GM21390 (cell line): Measurements from ENCODE around the gene ZNF528.
A peak's percentile ranks its signal among the peaks of the same experiment; 100 is the strongest.

Source experiments
- ATAC-seq: cut with Tn5 transposase; IDR thresholded peaks from one replicate; pipeline ENCODE4 v1.9.1; 2021; ENCODE audit not compliant: unreplicated experiment

Gene ZNF528

DNA sequence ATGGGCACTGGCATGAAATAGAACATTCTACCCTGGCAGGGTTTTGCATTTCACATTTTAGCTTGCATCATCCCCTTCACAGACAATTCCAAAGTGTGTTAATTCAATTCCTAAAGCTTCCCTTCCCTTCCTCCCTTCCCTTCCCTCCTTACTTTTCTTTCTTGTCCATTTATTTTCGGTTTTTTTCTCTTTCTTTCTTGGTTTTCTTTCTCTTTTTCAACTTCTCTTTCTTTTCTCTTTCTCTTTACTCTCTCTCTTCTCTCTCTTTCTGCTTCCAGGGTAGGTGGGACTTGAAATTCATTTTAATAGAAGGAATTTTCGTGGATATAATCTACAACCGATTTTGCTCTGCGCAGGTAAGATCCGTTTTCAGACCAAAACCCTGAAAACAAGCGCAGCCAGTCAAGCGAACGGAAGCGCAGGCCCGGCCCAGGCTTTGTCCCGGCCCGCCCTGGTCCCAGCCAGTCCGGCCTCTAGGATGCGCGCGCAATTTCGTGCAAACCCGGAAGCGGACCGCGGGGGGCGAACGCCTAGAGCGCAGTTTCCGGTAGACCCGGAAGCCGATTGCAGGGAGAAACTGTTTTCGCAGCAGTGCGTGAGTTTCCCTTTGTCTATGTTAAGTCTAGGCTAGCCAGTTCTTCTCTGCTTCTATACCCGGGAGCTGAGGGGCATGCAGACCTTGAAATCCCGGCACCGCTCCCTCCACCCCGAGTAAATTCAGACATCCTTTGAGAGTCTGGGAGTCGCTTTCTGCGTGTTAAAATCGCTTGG, at the start of gene ZNF528:
TSS of gene ZNF528 (plus strand) at position 540 of the 771 bp plus-strand sequence. CDS start 4,165 bp downstream, outside the sequence.
- ATAC-seq, result peak; percentile 87

DNA sequence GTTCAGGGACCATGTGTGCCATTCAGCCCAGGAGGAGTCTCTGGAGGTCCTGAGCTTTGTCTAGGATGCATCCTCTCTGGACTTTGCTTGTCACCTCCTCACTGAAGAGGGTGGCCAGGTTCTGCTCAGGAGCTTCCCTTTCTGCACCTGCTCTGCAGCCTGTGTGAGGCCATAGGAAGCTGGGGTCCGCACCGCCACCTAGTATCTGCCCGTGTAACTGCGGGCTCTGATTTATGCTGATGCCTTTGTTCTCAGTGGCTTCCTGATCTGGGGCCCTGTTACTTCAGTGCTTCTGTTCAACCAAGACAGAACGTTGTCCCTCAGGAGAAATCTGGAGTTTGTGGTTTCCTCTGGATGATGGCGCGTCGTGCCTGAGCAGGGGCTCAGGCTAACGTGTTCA, 46.1 kb upstream of the ZNF528 start:
- no peak for ATAC-seq

DNA sequence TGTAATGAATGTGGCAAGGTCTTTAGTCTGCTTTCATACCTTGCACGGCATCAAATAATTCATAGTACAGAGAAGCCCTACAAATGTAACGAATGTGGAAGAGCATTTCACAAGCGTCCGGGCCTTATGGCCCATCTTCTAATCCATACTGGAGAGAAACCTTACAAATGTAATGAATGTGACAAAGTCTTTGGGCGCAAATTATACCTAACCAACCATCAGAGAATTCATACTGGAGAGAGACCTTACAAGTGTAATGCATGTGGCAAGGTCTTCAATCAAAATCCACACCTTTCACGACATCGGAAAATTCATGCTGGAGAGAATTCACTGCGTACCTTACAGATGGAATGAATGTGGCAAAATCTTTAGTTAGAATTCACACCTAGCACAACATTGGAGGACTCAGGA, 31.2 kb upstream of the ZNF528 start:
- ATAC-seq, result no peak

DNA sequence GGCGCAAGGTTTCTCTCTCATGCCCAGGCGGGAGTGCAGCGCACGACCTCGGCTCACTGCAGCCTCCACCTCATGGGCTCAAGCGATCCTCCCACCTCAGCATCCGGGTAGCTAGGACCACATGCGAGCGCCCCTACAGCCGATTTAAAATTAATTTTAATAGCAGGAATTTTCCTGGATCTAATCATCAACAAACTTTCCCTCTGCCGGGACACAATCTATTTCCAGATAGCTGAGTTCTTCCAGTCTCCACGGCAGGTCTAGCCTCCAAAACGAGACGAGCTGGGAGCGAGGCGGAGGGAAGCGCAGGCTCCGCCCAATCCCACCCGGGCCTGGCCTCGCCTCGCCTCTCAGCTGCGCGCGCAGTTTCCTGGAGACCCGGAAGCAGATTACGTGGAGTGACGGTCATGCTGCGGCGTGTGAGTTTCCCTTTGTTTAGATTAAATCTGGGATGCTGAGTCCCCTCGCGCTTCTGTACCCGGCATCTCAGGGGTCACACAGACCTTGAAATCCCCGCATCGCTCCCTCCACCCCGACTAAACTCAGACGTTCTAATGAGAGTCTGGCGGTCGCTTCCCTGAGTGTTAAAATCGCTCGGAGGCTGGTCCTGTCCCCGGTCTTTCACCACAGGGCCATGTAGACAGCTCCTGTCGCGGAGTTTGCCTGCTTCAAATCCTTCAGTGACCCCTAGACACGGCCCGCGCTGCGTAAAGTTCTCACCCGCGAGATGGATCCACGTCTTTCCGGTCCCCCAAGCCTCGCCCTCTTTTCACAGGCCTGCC, 27.9 kb upstream of the ZNF528 start, which contains the start of gene ZNF880:
TSS of gene ZNF880 (plus strand) at position 365 of the 782 bp plus-strand sequence. CDS start at position 408, 43 bp downstream.
- no peak for ATAC-seq

DNA sequence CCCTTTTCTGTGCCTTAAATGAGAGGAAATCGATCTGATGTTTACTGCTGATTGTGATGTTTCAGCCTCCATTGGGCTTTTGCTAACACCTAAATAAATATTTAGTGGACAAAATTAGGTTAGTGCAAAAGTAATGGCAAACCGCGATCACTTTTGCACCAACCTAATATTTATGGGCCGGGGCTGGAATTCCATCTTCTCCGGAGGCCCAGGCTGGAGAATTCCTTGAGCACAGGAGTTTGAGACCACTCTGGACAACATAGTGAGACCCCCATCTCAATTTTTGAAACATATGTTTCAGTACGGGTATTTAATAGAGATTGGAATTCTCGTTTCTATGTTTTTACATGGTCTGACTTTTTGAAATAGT, 27.3 kb upstream of the ZNF528 start:
- ATAC-seq, result no peak

DNA sequence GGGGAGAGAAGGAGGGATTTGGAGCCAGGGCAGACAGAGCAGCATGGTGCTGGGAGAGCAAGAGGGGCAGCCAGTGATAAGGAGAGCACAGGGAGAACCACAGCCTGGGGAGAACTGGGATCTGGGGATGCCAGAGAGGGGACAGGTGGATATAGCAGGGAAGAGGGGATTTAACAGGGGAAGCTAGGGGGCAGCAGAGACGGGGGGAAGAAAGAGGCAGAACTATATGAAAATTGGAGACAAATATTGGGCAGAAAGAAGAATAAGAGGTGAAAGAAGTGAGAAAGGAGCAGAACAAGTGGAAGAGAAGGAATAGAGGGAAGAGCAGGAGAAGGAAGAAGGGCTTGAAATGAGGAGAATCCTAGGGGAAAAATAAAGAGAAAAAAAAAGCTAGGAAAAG, 6.5 kb upstream of the ZNF528 start:
- ATAC-seq, result no peak

DNA sequence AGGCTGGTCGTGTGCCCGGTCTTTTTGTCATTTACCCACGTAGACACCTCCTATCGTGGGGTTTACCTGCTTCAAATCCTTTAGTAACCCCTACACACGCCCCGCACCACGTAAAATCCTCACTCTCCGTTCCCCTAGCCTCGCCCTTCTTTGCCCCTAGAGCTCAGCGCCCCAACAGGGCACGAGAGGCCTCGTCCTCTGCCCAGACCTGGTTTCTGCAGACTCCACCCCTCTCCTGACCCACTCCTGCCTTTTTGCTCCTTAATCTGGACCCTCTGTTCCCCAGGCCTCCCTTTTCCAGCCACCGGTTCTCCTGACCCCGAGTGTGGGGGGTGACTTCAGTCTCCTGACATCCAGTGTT, 412 bp downstream of the ZNF528 start:
- ATAC-seq, result no peak

DNA sequence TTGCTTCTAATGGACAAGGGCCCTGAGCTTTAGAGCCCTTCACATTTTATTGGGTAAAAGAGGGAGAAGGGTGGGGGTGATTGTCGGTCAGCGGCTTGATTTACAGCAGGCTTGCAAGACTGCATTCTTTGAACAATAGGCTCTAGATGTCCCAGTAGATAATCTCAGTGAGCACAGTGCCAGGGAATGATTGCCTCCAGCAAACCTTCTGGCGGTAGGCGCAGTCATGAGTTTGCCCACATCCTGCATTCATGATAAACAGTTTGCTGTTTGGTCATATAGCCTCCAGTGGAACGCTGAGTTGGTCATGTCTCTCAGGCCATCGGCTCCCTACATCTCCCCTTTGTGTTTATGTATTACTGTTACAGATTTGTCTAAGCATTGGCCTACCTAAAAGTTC, 12.6 kb downstream of the ZNF528 start:
- ATAC-seq, result no peak

DNA sequence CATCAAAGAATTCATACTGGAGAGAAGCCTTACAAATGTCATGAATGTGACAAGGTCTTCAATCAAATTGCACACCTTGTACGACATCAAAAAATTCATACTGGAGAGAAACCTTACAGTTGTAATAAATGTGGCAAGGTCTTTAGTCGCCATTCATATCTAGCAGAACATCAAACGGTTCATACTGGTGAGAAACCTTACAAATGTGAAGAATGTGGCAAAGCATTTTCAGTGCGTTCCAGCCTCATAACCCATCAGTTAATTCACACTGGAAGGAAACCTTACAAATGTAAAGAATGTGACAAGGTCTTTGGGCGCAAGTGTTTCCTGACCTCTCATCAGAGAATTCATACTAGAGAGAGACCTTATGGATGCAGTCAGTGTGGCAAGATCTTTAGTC, 18.1 kb downstream of the ZNF528 start:
- no peak for ATAC-seq

DNA sequence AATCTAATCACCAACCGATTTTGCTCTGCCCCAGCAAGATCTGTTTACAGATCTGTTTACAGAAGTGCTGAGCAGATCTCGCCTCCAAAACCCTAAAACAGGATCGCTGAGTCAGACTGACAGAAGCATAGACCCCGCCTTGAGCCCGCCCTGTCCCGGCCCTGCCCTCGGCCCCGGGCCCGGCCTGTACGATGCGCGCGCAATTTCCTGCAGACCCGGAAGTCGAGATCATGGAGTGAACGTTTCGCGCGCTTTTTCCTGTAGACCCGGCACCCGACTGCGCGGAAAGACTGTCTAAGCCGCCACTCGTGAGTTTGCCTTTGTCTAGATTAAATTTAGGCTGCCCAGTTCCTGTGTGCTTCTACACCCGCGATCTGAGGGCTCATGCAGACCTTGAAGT, 31.3 kb downstream of the ZNF528 start, which contains the start of gene ZNF534:
TSS of gene ZNF534 (plus strand) at position 212 of the 400 bp plus-strand sequence. CDS start 2,327 bp downstream, outside the sequence.
- no peak for ATAC-seq

DNA sequence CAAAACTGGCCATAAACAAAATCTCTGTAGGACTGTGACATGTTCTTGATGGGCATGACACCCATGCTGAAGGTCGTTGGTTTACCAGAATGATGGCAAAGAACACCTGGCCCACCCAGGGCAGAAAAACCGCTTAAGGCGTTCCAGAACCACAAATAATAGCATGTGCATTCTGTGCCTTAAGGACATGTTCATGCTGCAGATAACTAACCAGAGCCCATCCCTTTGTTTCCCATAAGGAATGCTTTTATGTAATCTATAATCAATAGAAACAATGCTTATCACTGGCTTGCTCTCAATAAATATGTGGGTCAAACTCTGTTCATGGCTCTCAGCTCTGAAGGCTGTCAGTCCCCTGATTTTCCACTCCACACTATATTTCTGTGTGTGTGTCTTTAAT, 44.5 kb downstream of the ZNF528 start:
- ATAC-seq, result no peak

DNA sequence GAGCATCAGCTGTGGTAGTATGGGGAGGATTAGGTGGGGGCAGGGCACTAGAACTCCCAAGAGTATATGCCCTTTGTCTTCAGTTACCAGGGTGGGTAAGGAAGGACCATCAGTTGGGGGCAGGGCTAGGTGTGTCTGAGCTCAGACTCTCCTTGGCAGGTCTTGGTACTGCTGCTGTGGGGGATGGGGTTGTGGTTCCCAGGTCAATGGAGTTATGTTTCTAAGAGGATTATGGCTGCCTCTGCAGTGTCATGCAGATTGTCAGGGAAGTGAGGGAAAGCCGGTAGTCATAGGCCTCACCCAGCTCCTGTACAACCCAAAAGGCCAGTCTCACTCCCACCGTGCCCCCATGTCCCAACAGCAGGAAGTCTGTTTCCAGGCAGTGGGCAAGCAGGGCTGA, 46.9 kb downstream of the ZNF528 start:
- no peak for ATAC-seq

DNA sequence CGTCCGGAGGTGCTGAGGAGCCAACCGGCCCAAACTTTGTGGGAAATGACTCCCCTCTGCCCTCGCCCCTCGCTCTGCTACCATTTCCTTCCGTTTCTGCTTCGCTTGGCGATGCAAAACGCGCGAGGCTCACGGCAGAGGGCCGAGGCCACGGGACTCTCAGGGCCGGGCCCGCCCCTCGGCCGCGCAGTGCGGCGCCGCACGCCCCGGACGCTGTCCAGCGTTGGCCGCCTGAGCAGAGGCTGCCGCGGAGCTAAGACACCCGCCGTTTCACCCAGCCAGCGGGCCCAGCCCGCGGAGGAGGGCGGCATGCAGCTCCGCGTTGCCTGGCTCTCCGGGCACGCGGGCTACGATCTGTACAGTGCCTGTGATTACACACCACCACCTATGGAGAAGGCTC, 53.6 kb downstream of the ZNF528 start:
- ATAC-seq, result no peak

DNA sequence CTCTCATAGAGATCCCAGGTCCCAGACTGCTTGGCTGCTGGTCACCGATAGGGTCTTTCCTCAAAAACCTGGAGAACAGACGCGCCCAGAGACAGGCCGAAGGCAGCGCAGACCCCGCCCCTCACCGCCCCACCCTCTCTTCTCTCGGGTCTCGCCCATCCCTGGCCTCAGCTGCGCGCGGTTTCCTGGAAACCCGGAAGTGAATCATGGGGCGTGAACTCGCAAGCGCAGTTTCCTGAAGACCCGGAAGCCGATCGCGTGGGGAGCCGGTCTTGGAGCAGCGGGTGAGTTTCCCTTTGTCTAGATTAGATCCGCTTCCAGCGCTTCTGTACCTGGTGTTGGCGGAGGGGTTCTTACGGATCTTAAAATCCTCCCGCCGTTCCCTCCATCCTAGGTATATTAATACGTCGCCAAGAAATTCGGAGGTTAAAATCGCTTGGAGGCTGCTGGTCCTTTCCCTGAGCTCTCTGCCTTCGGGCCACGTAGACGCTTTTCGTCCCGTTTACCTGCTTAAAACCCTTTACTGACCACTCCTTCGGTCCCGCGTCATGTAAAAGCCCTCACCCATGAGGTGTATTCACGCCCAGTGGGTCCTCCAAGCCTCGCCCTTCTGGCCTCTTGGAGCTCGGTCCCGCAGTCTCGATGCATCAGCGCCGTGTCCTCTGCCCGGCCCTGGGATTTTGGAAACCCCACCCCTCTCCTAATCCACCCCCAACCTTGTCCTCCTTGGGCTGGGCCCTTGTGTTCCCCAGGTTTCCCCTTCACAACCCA, 55.9 kb downstream of the ZNF528 start, which contains the start of gene ZNF578:
TSS of gene ZNF578 (plus strand) at position 230 of the 771 bp plus-strand sequence. CDS start 48,293 bp downstream, outside the sequence.
- ATAC-seq, result no peak

DNA sequence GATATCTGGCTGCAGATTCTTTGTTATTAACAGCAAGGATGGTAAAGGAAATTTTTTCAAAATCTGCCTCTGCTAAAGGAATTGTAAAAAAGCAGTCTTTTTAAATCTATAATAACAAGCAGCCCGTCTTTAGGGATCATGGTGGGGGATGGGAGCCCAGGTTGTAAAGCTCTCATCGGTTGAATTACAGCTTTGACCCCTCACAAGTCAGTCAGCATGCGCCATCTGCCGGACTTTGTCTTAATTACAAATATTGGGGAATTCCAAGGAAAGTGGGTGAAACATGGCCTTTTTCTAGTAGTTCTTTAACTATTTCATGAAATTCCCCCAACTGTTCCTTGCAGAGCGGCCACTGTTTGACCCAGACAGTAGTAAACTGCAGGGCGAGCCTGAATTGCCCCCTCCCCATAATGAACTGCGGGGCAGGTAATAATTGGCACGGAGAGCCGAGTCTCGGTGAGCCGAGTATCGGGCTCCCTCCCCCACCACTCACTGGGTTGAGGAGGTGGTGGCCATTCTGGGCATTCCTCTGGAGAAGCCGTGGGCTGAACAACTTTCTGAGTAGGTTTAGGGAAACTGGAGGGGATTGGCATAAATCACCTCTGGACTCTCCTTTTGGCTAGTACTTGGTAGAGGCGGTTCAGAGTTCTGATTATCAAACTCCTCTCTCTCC, 67.3 kb downstream of the ZNF528 start:
- no peak for ATAC-seq
